Nephron progenitor cell (in vitro differentiated cells): Measurements from ENCODE around the gene ANKMY1.

ENCODE experiments used
- DNase-seq: peaks from one replicate; pipeline ENCODE4 v3.0.0; 2021
- H3K27ac Mint-ChIP-seq: 2 replicates; pipeline ENCODE4 v1.8.0; 2021; ENCODE audit warnings: mild to moderate bottlenecking, moderate library complexity, mixed read lengths
- H3K27me3 Mint-ChIP-seq: 2 replicates; pipeline ENCODE4 v1.8.0; 2021; ENCODE audit warnings: mild to moderate bottlenecking, low read depth, mixed read lengths; ENCODE audit not compliant: poor library complexity
- H3K36me3 Mint-ChIP-seq: 2 replicates; pipeline ENCODE4 v1.8.0; 2021; ENCODE audit warnings: low read depth, mixed read lengths
- H3K4me1 Mint-ChIP-seq: 2 replicates; pipeline ENCODE4 v1.8.0; 2021; ENCODE audit warnings: mixed read lengths
- H3K4me3 Mint-ChIP-seq: 2 replicates; pipeline ENCODE4 v1.8.0; 2021; ENCODE audit warnings: mild to moderate bottlenecking, moderate library complexity, mixed read lengths
- H3K9me3 Mint-ChIP-seq: 2 replicates; pipeline ENCODE4 v1.8.0; 2021; ENCODE audit warnings: mild to moderate bottlenecking, moderate library complexity, mixed read lengths
- TF ChIP-seq, protein P1 (sequence below): fragments of 200-600 bp; sonication (generic); IDR thresholded peaks from 2 replicates; pipeline ENCODE4 v1.5.0; 2021; ENCODE audit warnings: antibody characterized with exemption

Gene ANKMY1

DNA sequence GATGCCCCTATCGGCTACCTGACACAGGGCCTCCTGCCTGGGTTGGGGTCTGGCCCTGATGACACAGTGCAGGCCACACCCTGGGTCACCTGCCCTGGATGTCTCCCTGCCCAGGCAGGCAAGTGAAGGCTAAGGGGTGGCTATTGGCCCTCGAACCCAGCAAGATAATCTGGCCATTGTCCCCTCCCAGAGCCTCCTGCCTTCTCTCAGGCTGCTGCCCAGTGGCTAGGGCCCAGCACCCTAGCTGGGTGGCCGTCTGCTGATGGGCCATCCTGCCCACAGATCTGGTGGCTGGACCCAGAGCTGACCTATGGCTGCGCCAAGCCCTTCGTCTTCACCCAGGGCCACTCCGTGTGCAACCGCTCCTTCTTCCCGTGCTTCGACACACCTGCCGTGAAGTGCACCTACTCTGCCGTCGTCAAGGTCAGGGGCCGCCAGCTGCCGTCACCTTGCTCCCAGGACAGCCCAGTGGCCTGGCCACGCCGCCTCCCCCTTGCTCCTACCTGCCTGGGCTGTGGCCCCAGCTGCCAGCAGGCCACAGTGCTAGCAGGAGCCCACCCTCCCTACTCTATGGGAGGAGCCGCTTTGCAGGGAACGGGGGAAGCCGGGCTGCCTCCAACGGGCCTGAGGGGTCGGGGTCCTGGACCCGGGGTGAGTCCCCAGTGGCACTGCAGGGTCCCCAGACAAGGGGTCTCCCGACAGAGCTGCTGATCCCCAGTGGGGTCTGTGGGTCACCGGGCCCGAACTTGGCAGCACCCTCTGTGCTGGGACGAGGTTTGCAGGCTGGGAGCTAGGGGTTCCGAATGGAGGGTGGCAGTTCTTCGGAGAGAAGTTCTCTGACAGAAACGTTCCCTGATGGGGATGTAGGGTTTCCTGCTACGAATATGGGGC is 14.6 kb upstream of the ANKMY1 start:
- Mint-ChIP-seq H3K9me3 (no peaks in the 10 kb centered on the region), H3K27ac (no peak overlapping the region), H3K4me3 (no peak overlapping the region), H3K27me3 (peaks cover 16% of the 10 kb centered on the region), H3K4me1 (peaks cover 11% of the 10 kb centered on the region), H3K36me3 (no peaks in the 10 kb centered on the region)
- DNase-seq, result no peak
- TF ChIP-seq, protein P1, sequence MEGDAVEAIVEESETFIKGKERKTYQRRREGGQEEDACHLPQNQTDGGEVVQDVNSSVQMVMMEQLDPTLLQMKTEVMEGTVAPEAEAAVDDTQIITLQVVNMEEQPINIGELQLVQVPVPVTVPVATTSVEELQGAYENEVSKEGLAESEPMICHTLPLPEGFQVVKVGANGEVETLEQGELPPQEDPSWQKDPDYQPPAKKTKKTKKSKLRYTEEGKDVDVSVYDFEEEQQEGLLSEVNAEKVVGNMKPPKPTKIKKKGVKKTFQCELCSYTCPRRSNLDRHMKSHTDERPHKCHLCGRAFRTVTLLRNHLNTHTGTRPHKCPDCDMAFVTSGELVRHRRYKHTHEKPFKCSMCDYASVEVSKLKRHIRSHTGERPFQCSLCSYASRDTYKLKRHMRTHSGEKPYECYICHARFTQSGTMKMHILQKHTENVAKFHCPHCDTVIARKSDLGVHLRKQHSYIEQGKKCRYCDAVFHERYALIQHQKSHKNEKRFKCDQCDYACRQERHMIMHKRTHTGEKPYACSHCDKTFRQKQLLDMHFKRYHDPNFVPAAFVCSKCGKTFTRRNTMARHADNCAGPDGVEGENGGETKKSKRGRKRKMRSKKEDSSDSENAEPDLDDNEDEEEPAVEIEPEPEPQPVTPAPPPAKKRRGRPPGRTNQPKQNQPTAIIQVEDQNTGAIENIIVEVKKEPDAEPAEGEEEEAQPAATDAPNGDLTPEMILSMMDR, result no peak

DNA sequence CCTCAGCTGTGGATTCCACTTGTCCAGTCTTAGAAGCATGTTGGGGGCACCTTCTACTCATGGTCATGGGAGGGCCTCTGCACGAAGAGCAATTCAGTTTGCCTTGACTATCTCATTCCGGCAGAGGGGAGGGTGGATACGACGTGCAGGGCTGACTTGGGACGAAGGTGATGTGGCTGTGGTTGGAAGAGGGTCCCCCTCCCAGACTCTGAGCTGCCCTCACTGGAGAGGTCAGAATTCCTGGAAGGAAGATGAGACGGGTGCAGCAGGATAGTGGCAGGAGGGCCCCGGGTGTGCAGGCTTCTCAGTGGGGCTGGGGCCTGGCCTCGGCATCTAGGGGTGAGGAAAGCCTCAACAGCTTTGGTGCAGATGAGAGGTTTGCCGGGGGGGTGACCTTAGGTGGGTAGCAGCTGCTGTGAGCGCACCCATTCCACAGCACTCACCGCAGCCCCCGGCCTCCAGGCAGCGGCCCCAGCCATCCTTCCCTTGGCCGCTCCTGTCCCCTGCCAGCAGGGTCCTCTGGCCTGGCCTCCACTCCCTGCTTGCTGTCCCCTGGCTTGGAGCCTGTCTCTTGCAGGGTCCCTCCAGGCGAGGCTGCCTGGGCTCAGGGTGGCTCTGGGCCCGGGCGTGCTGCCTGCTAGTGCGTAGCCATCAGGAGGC is 13.7 kb upstream of the ANKMY1 start:
- H3K36me3 Mint-ChIP-seq, result no peaks in the 10 kb centered on the region
- peaks cover 23% of the 10 kb centered on the region for H3K27me3 Mint-ChIP-seq
- DNase-seq, result peak; percentile 3
- no peak overlapping the region for H3K4me3 Mint-ChIP-seq
- peaks cover 15% of the 10 kb centered on the region for H3K4me1 Mint-ChIP-seq
- TF ChIP-seq, protein P1, result no peak
- H3K27ac Mint-ChIP-seq, result no peak overlapping the region
- no peaks in the 10 kb centered on the region for H3K9me3 Mint-ChIP-seq

DNA sequence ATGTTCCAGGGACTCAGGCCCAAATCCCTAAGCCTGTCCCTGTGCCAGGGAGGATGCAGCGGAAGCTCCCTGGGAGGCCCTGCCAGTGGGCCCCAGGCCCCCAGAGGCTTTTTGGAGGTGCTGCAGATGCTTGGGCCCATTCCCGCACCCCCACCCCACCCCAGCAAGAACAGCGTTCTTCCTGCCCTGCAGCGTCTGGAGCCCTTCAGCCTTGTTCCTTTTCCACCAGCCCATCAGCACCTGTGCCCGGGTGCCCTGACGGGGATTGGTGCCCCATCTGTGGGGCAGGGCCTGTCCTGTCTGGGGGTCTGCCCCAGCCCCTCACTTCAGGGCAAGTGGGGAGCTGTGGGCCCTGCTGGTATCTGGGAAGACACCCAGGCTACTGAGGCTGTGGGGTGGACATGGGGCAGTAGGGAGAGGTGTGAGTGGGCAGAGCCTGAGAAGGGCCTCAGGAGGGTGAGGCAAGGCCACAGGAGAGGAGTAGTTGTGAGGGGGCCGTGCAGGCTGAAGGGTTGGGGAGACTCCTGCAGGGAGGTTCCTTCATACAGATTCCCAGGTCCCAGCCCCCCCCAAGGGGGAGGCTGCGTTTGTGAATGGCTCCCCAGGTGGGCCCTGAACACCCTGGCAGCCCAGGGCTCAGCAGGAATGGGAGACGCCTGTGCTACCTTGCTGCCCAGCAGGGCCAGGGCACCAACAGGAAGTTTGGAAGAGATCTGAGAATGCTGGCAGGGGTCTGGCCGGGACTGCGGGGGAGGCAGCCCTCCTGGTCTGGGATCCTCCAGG is 12.9 kb upstream of the ANKMY1 start:
- Mint-ChIP-seq H3K4me3 (no peak overlapping the region), H3K4me1 (peaks cover 23% of the 10 kb centered on the region), H3K9me3 (no peaks in the 10 kb centered on the region), H3K27ac (no peak overlapping the region), H3K36me3 (no peaks in the 10 kb centered on the region), H3K27me3 (peaks cover 28% of the 10 kb centered on the region)
- TF ChIP-seq, protein P1, result no peak
- no peak for DNase-seq

DNA sequence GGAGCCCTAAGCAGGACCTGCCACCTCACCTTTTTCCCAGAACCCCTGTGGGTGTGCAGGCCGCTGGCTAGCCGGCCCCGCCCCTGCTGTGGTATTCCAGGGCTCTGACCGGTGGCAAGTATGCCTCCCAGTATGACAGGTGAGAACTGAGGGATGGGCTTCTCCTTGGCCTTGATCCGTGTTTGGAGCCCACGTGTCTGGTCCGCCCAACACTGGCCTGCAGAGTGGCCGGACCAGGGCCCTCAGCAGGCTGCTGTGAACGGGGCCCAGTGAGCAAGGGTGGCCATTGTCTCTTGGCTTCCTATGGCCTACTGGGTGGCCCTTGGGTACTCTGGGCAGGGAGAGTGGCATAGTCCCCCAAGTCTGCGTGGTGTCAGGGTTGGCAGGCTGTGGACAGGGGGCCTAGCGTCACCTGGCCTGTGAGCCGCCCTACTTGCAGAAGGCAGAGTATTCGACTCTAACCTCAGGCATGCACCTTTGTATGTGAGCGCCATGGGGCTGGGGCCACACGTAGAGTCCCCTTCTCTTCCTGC is 12.3 kb upstream of the ANKMY1 start:
- H3K4me3 Mint-ChIP-seq, result no peak overlapping the region
- H3K27me3 Mint-ChIP-seq, result peaks cover 28% of the 10 kb centered on the region
- TF ChIP-seq, protein P1, result no peak
- H3K4me1 Mint-ChIP-seq, result peaks cover 24% of the 10 kb centered on the region
- no peaks in the 10 kb centered on the region for H3K9me3 Mint-ChIP-seq
- no peak overlapping the region for H3K27ac Mint-ChIP-seq
- no peaks in the 10 kb centered on the region for H3K36me3 Mint-ChIP-seq
- DNase-seq, result no peak

DNA sequence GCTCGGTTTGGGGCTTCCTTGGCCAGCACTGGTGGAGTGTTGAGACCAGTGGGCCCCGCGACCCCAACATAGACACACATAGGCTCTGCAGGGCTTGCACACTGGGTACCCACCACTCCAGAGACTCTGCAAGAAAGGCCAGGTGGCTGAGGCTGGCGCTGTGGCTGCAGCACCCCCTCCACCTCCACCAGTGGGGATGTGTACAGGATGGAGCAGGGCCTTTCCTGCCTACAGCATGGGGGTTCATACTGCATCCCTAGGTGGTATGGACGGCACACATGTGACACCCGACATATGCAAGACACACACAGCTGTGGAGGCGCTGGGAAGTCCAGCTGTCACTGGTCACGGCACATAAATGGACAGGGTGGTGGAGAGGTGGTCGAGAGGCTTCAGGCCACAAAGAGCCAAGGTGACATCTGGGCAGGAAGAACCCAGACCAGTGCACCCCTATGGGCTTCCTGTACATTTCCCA is 11.8 kb upstream of the ANKMY1 start:
- peak; percentile 4 for DNase-seq
- Mint-ChIP-seq H3K27ac (no peak overlapping the region), H3K4me3 (peak overlapping the region; percentile 79), H3K27me3 (peaks cover 28% of the 10 kb centered on the region), H3K9me3 (no peaks in the 10 kb centered on the region), H3K36me3 (no peaks in the 10 kb centered on the region), H3K4me1 (peaks cover 24% of the 10 kb centered on the region)
- TF ChIP-seq, protein P1, result no peak
